K562 (cell line): ENCODE data around the gene PATE1. TPM values are rescaled to one million over a fixed set of nuclear protein-coding genes. Genes with fewer than 3 reads are reported as not detected.

Source experiments
- ATAC-seq: fragments of 200-7000 bp; cut with Tn5 transposase; 3 replicates; pipeline ENCODE4 v1.9.1; 2020; ENCODE audit warnings: moderate library complexity
- BruUV-seq: library from RNA; stranded (reverse); fragments of 400-500 nt; replicated peaks from 2 replicates; lab custom pipeline; 2021; lab: Mats Ljungman, UMichigan
- CTCF ChIA-PET: fragments of 300-600 bp; formaldehyde crosslinking; extraction: SDS; loops from one replicate; lab custom pipeline; 2021; ENCODE audit warnings: low intra/inter-chr PET ratio; lab: Yijun Ruan, JAX
- POLR2A ChIA-PET: fragments of 300-600, 350-650 bp; sonication (Branson Sonifier 250); formaldehyde crosslinking; extraction: SDS; loops from one replicate; lab custom pipeline; 2021; ENCODE audit warnings: antibody characterized with exemption, inconsistent platforms; lab: Yijun Ruan, JAX
- DNase-seq, 4 experiments: peaks; one replicate each; pipeline versions ENCODE4 v3.0.0 to v3.0.0-alpha.2; 2011 to 2018; ENCODE audit warnings: low spot score in 3 of 4, mixed read lengths in 3 of 4; ENCODE audit errors: extremely low read depth in 1 of 4
- FAIRE-seq: peaks from 2 replicates; lab custom pipeline; 2011; peaks lifted over from hg19 to GRCh38; lab: Jason Lieb, UNC
- H2AFZ ChIP-seq: 2 replicates; pipeline ENCODE4 v1.6.0; 2011; ENCODE audit warnings: low read depth, low read length, control low read depth, inconsistent platforms
- H3K27ac ChIP-seq: fragments of 200-600 bp; 3 replicates; pipeline ENCODE4 v1.8.0; 2011; ENCODE audit warnings: low read depth, mild to moderate bottlenecking, control low read depth, inconsistent platforms, low read length, moderate library complexity, mixed read lengths; ENCODE audit errors: extremely low read depth
- H3K27me3 ChIP-seq, 2 experiments: fragments of 300-600 bp in 1 of 2; 2 replicates in 1 of 2; 3 replicates in 1 of 2; pipeline versions ENCODE4 v1.6.0 to v1.8.0; 2011; ENCODE audit warnings: inconsistent platforms in 2 of 2, low read length in 2 of 2, mild to moderate bottlenecking in 1 of 2, mixed read lengths in 1 of 2, moderate library complexity in 1 of 2; ENCODE audit not compliant: control insufficient read depth in 2 of 2, insufficient read depth in 2 of 2
- H3K36me3 ChIP-seq: fragments of 300-600 bp; 3 replicates; pipeline ENCODE4 v1.8.0; 2011; ENCODE audit warnings: mild to moderate bottlenecking, low read length, inconsistent platforms; ENCODE audit not compliant: control insufficient read depth, insufficient read depth
- H3K4me1 ChIP-seq, 2 experiments: fragments of 200-600 bp in 1 of 2; replicated peaks in 1 of 2; 2 replicates in 1 of 2; 3 replicates in 1 of 2; pipeline versions ENCODE4 v1.5.1 to v1.8.0; 2011; ENCODE audit warnings: inconsistent platforms in 2 of 2, low read length in 2 of 2, mild to moderate bottlenecking in 1 of 2, mixed read lengths in 1 of 2, moderate library complexity in 1 of 2; ENCODE audit not compliant: control insufficient read depth in 2 of 2, insufficient read depth in 2 of 2
- H3K4me2 ChIP-seq: 2 replicates; pipeline ENCODE4 v1.6.1; 2011; ENCODE audit warnings: low read length, control low read depth, inconsistent platforms, mixed read lengths; ENCODE audit not compliant: insufficient read depth
- H3K4me3 ChIP-seq: fragments of 200-600 bp; sonication (generic), shearing (Covaris generic); 2 replicates; pipeline ENCODE4 v1.5.1; 2016; ENCODE audit warnings: control low read depth, inconsistent platforms
- H3K79me2 ChIP-seq: fragments of 200-600 bp; 3 replicates; pipeline ENCODE4 v1.8.0; 2011; ENCODE audit warnings: low read length, inconsistent platforms; ENCODE audit not compliant: control insufficient read depth, insufficient read depth
- H3K9ac ChIP-seq, 2 experiments: 2 replicates each; pipeline versions ENCODE4 v1.6.0 to v1.6.1; 2011; ENCODE audit warnings: low read depth in 2 of 2, low read length in 2 of 2, control low read depth in 1 of 2, inconsistent platforms in 1 of 2, mild to moderate bottlenecking in 1 of 2, mixed read lengths in 1 of 2; ENCODE audit not compliant: insufficient read depth in 1 of 2
- H3K9me1 ChIP-seq: one replicate; pipeline ENCODE4 v1.6.0; 2011; ENCODE audit warnings: inconsistent platforms, mild to moderate bottlenecking, low read length, moderate library complexity; ENCODE audit not compliant: control insufficient read depth, insufficient read depth
- H3K9me3 ChIP-seq: replicated peaks from 2 replicates; pipeline ENCODE4 v1.5.1; 2011; ENCODE audit warnings: low read depth, low read length, inconsistent platforms; ENCODE audit not compliant: control insufficient read depth, insufficient read depth
- H4K20me1 ChIP-seq: replicated peaks from 2 replicates; pipeline ENCODE4 v1.6.1; 2011; ENCODE audit warnings: low read length, inconsistent platforms, mixed read lengths; ENCODE audit not compliant: control insufficient read depth, insufficient read depth
- LEF1 ChIP-seq: fragments of 450-650 bp; IDR thresholded peaks from 2 replicates; pipeline ENCODE4 v1.6.1; 2016; ENCODE audit warnings: mild to moderate bottlenecking
- MAFF ChIP-seq: IDR thresholded peaks from 2 replicates; pipeline ENCODE4 v1.6.1; 2012; ENCODE audit warnings: low read length, improper control_type of control experiment
- NFE2L1 ChIP-seq: fragments of 450-650 bp; IDR thresholded peaks from 2 replicates; pipeline ENCODE4 v1.6.1; 2016; ENCODE audit warnings: missing genetic modification characterization, low read depth, mild to moderate bottlenecking, missing compliant biosample characterization, moderate library complexity, borderline replicate concordance
- SMARCE1 ChIP-seq: fragments of 450-650 bp; IDR thresholded peaks from 2 replicates; pipeline ENCODE4 v1.7.1; 2016; ENCODE audit warnings: mild to moderate bottlenecking
- SNAPC5 ChIP-seq: fragments of 250-450 bp; sonication (Bioruptor Pico); IDR thresholded peaks from 2 replicates; pipeline ENCODE4 v1.8.0; 2021; ENCODE audit warnings: moderate library complexity, mild to moderate bottlenecking, inconsistent platforms
- ZC3H11A ChIP-seq: IDR thresholded peaks from 2 replicates; pipeline ENCODE4 v1.6.1; 2012; ENCODE audit warnings: low read depth, low read length, improper control_type of control experiment
- ZFX ChIP-seq: sonication (generic); formaldehyde crosslinking; IDR thresholded peaks from 2 replicates; pipeline ENCODE4 v1.8.0; 2022; ENCODE audit warnings: mild to moderate bottlenecking, missing genetic modification reagents, moderate library complexity
- ZNF436 ChIP-seq: fragments of 250-450, 450-650 bp; sonication (Bioruptor Pico); formaldehyde crosslinking; IDR thresholded peaks from 2 replicates; pipeline ENCODE4 v1.7.0; 2020; ENCODE audit warnings: mild to moderate bottlenecking
- ZNF507 ChIP-seq: conservative IDR thresholded peaks from 2 replicates; pipeline ENCODE4 v1.6.1; 2017; ENCODE audit warnings: missing genetic modification characterization, missing compliant biosample characterization
- WGBS: fragments of 100-300 bp; shearing (Covaris generic); methylation state at CpG from one replicate; pipeline ENCODE4 v1.1.6; 2016; ENCODE audit warnings: low coverage, mixed read lengths; ENCODE audit not compliant: insufficient coverage; ENCODE audit errors: missing lambda C conversion rate; 5-methylcytosine and 5-hydroxymethylcytosine counted together
- in situ Hi-C: fragments of 300-500 bp; cut with MboI; formaldehyde crosslinking; loops from 4 replicates; pipeline ENCODE4 v1.15.0; 2018; ENCODE audit warnings: inconsistent platforms, mixed read lengths
- intact Hi-C: fragments of 100-400 bp; cut with micrococcal nuclease; formaldehyde crosslinking; loops from 2 replicates; pipeline ENCODE4 v1.14.2; 2022
- polyA plus RNA-seq, 8 experiments: library from polyadenylated mRNA; depleted of rRNA in 4 of 8; stranded (reverse) in 5 of 8; unstranded in 3 of 8; fragments of >200 nt; fragmentation: Nextera tagmentation in 2 of 8; fragmentation: Illumina TruSeq in 1 of 8; extraction: Ambion mirVana in 2 of 8; extraction: Trizol in 1 of 8; gene quantifications; 2 replicates each; pipeline versions ENCODE4 v1.2.1 to v1.2.3, GENCODE V29; 2011 to 2014; ENCODE audit warnings: inconsistent platforms in 1 of 8, missing spikeins in 1 of 8
- total RNA-seq, 7 experiments: library from RNA; depleted of rRNA in 6 of 7; stranded (reverse); fragments of >200 nt in 6 of 7; fragmentation: Illumina TruSeq in 2 of 7; extraction: Trizol in 2 of 7; gene quantifications; 2 replicates each; pipeline versions ENCODE4 v1.2.1 to v1.2.3, GENCODE V29; 2011 to 2021; ENCODE audit warnings: low replicate concordance in 1 of 7
- TF ChIP-seq, protein P1 (sequence below): sonication (generic); formaldehyde crosslinking; IDR thresholded peaks from 2 replicates; pipeline ENCODE4 v1.8.1; 2022; ENCODE audit warnings: missing genetic modification reagents
- TF ChIP-seq, protein P2 (sequence below): fragments of 450-650 bp; IDR thresholded peaks from 2 replicates; pipeline ENCODE4 v1.6.1; 2016; ENCODE audit warnings: low read depth
- TF ChIP-seq, protein P3 (sequence below): fragments of 450-650 bp; conservative IDR thresholded peaks from 2 replicates; pipeline ENCODE4 v1.6.1; 2016; ENCODE audit warnings: missing genetic modification characterization, low read depth, mild to moderate bottlenecking, missing compliant biosample characterization, moderate library complexity

The PATE1 gene
- total and polyA plus RNA-seq, 9 of the 15 experiments (the other 6 are each of a cell fraction or from before 2014, with no cell fraction given), result not detected

- TF ChIP-seq NFE2L1 (tag), result peak; percentile 55; the same call in 1 of the 2 replicates
- TF ChIP-seq ZFX, result no peak
- TF ChIP-seq, protein P1, sequence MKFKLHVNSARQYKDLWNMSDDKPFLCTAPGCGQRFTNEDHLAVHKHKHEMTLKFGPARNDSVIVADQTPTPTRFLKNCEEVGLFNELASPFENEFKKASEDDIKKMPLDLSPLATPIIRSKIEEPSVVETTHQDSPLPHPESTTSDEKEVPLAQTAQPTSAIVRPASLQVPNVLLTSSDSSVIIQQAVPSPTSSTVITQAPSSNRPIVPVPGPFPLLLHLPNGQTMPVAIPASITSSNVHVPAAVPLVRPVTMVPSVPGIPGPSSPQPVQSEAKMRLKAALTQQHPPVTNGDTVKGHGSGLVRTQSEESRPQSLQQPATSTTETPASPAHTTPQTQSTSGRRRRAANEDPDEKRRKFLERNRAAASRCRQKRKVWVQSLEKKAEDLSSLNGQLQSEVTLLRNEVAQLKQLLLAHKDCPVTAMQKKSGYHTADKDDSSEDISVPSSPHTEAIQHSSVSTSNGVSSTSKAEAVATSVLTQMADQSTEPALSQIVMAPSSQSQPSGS (CRISPR knock-in tag), result no peak
- TF ChIP-seq ZC3H11A, result no peak
- peak; percentile 43; the same call in 1 of the 2 replicates for TF ChIP-seq MAFF
- TF ChIP-seq LEF1, result no peak
- no peak for TF ChIP-seq ZNF507 (tag)
- TF ChIP-seq, all 486 proteins: peak for 5
These were observed 44.7 kb downstream of the PATE1 start (continued) for GRCh38 chr11:125790825-125791224.

DNA sequence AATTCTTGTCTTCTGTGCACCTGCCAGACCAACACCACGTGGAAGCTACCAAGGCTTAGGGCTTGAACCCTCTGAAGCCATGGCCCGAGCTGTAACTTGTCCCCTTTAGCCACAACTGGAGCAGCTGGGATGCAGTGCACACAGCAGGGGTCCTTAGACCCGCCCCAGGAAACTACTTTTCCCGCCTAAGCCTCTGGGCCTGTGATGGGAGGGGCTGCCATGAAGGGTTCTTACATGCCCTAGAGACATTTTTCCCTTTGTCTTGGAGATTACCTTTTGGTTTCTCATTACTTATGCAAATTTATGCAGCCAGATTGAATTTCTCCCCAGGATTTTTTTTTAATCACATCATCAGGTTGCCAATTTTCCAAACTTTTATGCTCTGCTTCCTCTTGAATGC lies 51.6 kb downstream of the PATE1 start:
- H3K4me1 ChIP-seq, result no peaks in the 10 kb centered on the region
- H3K9me1 ChIP-seq, result no peaks in the 10 kb centered on the region
- no peak for FAIRE-seq
- no peaks in the 10 kb centered on the region for H3K9me3 ChIP-seq
- no peaks in the 10 kb centered on the region for H3K79me2 ChIP-seq
- no peak for ATAC-seq
- intact Hi-C loops, result no loop called here
- no peak overlapping the region for H3K4me3 ChIP-seq
- 5% methylated on average over 4 of the region's 4 CpGs for WGBS
- ChIA-PET POLR2A (no interaction called here), CTCF (no interaction called here)
- DNase-seq, result no peak
- no TSS peak for BruUV-seq
- in situ Hi-C loops, result no loop called here
- H3K27me3 ChIP-seq, result no peaks in the 10 kb centered on the region
- H3K36me3 ChIP-seq, result no peaks in the 10 kb centered on the region
- no peaks in the 10 kb centered on the region for H4K20me1 ChIP-seq
- H2AFZ ChIP-seq, result no peak overlapping the region
- TF ChIP-seq, protein P2, sequence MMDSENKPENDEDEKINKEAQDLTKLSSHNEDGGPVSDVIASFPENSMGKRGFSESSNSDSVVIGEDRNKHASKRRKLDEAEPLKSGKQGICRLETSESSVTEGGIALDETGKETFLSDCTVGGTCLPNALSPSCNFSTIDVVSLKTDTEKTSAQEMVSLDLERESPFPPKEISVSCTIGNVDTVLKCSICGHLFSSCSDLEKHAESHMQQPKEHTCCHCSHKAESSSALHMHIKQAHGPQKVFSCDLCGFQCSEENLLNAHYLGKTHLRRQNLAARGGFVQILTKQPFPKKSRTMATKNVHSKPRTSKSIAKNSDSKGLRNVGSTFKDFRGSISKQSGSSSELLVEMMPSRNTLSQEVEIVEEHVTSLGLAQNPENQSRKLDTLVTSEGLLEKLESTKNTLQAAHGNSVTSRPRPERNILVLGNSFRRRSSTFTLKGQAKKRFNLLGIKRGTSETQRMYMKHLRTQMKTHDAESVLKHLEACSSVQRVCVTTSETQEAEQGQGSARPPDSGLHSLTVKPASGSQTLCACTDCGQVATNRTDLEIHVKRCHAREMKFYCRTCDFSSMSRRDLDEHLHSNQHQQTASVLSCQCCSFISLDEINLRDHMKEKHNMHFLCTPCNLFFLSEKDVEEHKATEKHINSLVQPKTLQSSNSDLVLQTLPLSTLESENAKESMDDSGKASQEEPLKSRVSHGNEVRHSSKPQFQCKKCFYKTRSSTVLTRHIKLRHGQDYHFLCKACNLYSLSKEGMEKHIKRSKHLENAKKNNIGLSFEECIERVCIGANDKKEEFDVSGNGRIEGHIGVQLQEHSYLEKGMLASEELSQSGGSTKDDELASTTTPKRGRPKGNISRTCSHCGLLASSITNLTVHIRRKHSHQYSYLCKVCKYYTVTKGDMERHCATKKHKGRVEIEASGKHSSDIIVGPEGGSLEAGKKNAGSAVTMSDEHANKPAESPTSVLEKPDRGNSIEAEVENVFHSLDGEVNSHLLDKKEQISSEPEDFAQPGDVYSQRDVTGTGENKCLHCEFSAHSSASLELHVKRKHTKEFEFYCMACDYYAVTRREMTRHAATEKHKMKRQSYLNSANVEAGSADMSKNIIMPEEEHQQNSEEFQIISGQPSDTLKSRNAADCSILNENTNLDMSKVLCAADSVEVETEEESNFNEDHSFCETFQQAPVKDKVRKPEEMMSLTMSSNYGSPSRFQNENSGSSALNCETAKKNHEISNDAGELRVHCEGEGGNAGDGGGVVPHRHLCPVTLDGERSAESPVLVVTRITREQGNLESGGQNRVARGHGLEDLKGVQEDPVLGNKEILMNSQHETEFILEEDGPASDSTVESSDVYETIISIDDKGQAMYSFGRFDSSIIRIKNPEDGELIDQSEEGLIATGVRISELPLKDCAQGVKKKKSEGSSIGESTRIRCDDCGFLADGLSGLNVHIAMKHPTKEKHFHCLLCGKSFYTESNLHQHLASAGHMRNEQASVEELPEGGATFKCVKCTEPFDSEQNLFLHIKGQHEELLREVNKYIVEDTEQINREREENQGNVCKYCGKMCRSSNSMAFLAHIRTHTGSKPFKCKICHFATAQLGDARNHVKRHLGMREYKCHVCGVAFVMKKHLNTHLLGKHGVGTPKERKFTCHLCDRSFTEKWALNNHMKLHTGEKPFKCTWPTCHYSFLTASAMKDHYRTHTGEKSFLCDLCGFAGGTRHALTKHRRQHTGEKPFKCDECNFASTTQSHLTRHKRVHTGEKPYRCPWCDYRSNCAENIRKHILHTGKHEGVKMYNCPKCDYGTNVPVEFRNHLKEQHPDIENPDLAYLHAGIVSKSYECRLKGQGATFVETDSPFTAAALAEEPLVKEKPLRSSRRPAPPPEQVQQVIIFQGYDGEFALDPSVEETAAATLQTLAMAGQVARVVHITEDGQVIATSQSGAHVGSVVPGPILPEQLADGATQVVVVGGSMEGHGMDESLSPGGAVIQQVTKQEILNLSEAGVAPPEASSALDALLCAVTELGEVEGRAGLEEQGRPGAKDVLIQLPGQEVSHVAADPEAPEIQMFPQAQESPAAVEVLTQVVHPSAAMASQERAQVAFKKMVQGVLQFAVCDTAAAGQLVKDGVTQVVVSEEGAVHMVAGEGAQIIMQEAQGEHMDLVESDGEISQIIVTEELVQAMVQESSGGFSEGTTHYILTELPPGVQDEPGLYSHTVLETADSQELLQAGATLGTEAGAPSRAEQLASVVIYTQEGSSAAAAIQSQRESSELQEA, result no peak
- TF ChIP-seq SNAPC5 (no peak), SMARCE1 (no peak), ZNF436 (CRISPR knock-in tag) (no peak)
- TF ChIP-seq, protein P3, sequence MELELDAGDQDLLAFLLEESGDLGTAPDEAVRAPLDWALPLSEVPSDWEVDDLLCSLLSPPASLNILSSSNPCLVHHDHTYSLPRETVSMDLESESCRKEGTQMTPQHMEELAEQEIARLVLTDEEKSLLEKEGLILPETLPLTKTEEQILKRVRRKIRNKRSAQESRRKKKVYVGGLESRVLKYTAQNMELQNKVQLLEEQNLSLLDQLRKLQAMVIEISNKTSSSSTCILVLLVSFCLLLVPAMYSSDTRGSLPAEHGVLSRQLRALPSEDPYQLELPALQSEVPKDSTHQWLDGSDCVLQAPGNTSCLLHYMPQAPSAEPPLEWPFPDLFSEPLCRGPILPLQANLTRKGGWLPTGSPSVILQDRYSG (tag), result no peak
- no peak overlapping the region for H3K4me2 ChIP-seq
- no peak overlapping the region for H3K27ac ChIP-seq
- H3K9ac ChIP-seq, result no peak overlapping the region
